ENCODE data around the gene SHC3.

The SHC3 gene

DNA sequence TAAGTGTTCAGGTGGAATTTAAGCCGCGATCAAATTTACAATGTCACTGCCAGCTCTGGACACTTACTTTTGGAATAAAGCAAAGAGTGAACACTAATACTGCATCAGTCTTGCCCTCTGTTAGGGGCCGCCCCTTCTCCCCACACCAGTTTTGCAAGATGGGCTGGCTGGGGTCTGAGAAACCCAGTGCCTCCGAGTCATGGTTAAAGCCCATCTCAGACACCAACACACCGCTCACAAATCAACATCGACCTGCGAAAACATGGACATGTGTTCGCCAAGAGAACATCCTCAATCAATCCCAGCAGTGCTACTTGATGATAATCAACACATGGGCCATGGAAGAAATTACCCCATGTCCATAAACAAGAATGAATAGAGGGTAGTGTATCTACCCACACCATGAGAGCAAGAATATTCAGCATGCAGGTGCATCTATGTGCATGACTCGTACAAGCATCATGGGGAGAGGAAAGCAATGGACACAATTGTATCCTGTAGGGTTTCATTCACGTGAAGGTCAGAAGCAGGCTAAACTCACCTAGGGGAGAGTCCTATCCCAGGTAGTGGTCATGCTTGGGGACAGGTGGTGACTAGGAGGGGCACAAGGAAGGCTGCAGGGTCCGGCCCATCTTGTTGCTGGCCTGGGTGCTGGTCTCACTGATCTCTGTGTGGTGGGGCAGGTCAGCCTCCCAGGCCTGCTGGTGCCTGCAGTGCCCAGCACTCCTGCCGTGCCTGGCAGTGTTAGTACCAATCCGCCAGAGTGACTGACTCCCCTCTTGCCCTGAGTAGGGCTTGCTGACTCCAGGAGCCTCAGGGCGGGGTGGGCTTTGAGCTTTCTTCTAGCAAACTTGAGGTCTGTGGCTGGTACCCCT, 182.3 kb downstream of the SHC3 start:
- TF ChIP-seq, protein P1, sequence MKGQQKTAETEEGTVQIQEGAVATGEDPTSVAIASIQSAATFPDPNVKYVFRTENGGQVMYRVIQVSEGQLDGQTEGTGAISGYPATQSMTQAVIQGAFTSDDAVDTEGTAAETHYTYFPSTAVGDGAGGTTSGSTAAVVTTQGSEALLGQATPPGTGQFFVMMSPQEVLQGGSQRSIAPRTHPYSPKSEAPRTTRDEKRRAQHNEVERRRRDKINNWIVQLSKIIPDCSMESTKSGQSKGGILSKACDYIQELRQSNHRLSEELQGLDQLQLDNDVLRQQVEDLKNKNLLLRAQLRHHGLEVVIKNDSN (IDR thresholded peaks at IDR 0.05) = no peak
- TF ChIP-seq, protein P2, sequence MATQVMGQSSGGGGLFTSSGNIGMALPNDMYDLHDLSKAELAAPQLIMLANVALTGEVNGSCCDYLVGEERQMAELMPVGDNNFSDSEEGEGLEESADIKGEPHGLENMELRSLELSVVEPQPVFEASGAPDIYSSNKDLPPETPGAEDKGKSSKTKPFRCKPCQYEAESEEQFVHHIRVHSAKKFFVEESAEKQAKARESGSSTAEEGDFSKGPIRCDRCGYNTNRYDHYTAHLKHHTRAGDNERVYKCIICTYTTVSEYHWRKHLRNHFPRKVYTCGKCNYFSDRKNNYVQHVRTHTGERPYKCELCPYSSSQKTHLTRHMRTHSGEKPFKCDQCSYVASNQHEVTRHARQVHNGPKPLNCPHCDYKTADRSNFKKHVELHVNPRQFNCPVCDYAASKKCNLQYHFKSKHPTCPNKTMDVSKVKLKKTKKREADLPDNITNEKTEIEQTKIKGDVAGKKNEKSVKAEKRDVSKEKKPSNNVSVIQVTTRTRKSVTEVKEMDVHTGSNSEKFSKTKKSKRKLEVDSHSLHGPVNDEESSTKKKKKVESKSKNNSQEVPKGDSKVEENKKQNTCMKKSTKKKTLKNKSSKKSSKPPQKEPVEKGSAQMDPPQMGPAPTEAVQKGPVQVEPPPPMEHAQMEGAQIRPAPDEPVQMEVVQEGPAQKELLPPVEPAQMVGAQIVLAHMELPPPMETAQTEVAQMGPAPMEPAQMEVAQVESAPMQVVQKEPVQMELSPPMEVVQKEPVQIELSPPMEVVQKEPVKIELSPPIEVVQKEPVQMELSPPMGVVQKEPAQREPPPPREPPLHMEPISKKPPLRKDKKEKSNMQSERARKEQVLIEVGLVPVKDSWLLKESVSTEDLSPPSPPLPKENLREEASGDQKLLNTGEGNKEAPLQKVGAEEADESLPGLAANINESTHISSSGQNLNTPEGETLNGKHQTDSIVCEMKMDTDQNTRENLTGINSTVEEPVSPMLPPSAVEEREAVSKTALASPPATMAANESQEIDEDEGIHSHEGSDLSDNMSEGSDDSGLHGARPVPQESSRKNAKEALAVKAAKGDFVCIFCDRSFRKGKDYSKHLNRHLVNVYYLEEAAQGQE (IDR thresholded peaks at IDR 0.05; ENCODE audit: low read depth) = no peak
- TF ChIP-seq YY1 (IDR thresholded peaks at IDR 0.05; ENCODE audit: low read depth) (no peak), CEBPB (IDR thresholded peaks at IDR 0.05) (no peak), TEAD4 (IDR thresholded peaks at IDR 0.05) (no peak), NFIC (IDR thresholded peaks at IDR 0.05) (no peak), EP300 (IDR thresholded peaks at IDR 0.05; ENCODE audit: borderline replicate concordance) (no peak), EGR1 (IDR thresholded peaks at IDR 0.05) (no peak), FOXM1 (IDR thresholded peaks at IDR 0.05; ENCODE audit: borderline replicate concordance, low read depth) (no peak), RAD21 (IDR thresholded peaks at IDR 0.05; ENCODE audit: low read depth) (no peak), TAF1 (IDR thresholded peaks at IDR 0.05; ENCODE audit: low read depth) (no peak), CREB1 (IDR thresholded peaks at IDR 0.05; ENCODE audit: low read depth) (no peak), TCF12 (IDR thresholded peaks at IDR 0.05; ENCODE audit: low read depth) (no peak), ZBTB7A (IDR thresholded peaks at IDR 0.05; ENCODE audit: low read depth) (no peak)
- TF ChIP-seq, protein P3, sequence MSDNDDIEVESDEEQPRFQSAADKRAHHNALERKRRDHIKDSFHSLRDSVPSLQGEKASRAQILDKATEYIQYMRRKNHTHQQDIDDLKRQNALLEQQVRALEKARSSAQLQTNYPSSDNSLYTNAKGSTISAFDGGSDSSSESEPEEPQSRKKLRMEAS (IDR thresholded peaks at IDR 0.05) = no peak

DNA sequence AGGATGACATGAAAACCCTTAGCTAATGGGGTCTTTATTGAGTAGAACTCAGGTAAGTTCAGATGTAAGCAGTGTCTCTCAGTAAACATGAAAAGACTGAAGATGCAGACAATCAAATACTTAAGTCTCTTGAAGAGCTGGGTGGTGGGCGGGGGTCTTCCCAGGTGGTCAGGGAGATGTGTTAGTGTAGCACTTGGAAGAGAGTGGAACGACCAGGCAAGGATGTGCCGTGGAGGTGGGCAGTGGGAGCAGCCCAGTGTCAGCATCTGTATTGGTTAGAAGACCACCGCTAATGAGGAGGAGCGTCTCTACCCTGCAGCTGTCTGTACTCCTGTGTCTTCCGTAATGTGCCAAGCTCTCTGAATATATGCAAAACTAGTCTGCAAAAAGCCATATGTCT, 183.0 kb downstream of the SHC3 start:
- TF ChIP-seq TCF12 (IDR thresholded peaks at IDR 0.05; ENCODE audit: low read depth) (no peak), TAF1 (IDR thresholded peaks at IDR 0.05; ENCODE audit: low read depth) (no peak), CREB1 (IDR thresholded peaks at IDR 0.05; ENCODE audit: low read depth) (no peak), NFIC (IDR thresholded peaks at IDR 0.05) (no peak), YY1 (IDR thresholded peaks at IDR 0.05; ENCODE audit: low read depth) (no peak), EP300 (IDR thresholded peaks at IDR 0.05; ENCODE audit: borderline replicate concordance) (no peak)
- TF ChIP-seq, protein P3 (IDR thresholded peaks at IDR 0.05) = no peak

DNA sequence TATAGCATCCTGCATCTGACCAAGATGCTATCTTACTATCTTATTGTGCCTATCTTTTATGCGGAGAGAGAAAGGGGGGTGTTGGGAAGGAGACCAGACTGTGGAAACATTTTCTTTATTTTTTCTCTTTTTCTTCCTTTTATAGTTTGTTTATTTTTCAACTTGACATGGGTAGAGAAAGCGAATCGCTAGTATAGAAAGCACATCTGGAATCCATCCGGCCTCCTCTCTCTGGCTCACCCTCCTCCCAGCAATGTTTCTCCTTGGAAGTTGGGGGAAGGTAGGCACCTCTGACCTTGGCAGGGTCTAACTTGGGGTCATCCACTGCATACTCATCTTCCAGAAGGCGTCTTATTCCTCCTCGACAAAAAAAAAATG, 183.4 kb downstream of the SHC3 start:
- TF ChIP-seq FOXM1 (IDR thresholded peaks at IDR 0.05; ENCODE audit: borderline replicate concordance, low read depth) (no peak), TEAD4 (IDR thresholded peaks at IDR 0.05) (no peak), EGR1 (IDR thresholded peaks at IDR 0.05) (no peak), TCF12 (IDR thresholded peaks at IDR 0.05; ENCODE audit: low read depth) (no peak), TAF1 (IDR thresholded peaks at IDR 0.05; ENCODE audit: low read depth) (no peak), CEBPB (IDR thresholded peaks at IDR 0.05) (no peak), NFIC (IDR thresholded peaks at IDR 0.05) (no peak), ZBTB7A (IDR thresholded peaks at IDR 0.05; ENCODE audit: low read depth) (no peak), CREB1 (IDR thresholded peaks at IDR 0.05; ENCODE audit: low read depth) (no peak), EP300 (IDR thresholded peaks at IDR 0.05; ENCODE audit: borderline replicate concordance) (no peak), RAD21 (IDR thresholded peaks at IDR 0.05; ENCODE audit: low read depth) (no peak)
- TF ChIP-seq, protein P2 (IDR thresholded peaks at IDR 0.05; ENCODE audit: low read depth) = no peak
- TF ChIP-seq, protein P3 (IDR thresholded peaks at IDR 0.05) = no peak
- TF ChIP-seq, protein P1 (IDR thresholded peaks at IDR 0.05) = no peak

DNA sequence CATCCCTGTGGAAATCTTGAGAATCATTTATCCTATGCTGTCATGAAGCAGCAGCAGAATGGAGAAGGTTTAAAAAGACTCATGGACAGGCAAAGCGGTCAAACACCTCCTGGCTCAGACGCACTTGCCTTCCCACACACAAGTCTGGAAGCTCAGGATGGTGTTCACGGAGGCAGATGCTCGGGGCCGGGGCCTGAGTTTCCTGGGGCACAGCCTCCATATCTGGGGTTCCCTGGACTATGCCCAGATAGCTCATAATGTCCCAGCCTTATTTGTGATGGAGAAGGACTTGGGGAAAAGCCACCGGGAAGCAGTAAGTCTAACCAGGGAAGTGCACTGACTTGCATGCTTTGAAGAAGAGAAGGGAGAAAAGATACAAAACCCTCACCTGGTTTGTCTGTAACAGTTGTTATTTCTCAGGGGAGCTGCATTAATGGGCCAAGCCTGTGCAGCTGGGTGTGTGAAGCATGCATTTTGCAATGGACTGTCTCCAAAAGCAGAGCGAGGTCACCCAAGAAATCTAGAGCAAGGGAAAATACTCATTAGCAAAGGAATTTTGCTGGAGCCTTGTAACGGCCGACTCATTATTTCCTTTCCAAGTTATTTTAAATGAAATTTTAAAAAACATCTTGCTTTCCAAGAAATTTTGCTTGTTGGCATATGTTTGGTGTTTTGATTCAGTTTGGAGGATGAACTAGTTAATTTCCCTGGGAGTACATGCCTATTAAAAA, 184.0 kb downstream of the SHC3 start:
- TF ChIP-seq EGR1 (IDR thresholded peaks at IDR 0.05) = no peak
- TF ChIP-seq RAD21 (IDR thresholded peaks at IDR 0.05; ENCODE audit: low read depth) = no peak
- TF ChIP-seq, protein P2 (IDR thresholded peaks at IDR 0.05; ENCODE audit: low read depth) = no peak
- TF ChIP-seq CEBPB (IDR thresholded peaks at IDR 0.05) = no peak
- no peak for TF ChIP-seq CREB1 (IDR thresholded peaks at IDR 0.05; ENCODE audit: low read depth)
- TF ChIP-seq, protein P3 (IDR thresholded peaks at IDR 0.05) = no peak
- no peak for TF ChIP-seq FOXM1 (IDR thresholded peaks at IDR 0.05; ENCODE audit: borderline replicate concordance, low read depth)
- TF ChIP-seq EP300 (IDR thresholded peaks at IDR 0.05; ENCODE audit: borderline replicate concordance) = no peak
- no peak for TF ChIP-seq TEAD4 (IDR thresholded peaks at IDR 0.05)
- TF ChIP-seq TAF1 (IDR thresholded peaks at IDR 0.05; ENCODE audit: low read depth) = no peak
- no peak for TF ChIP-seq YY1 (IDR thresholded peaks at IDR 0.05; ENCODE audit: low read depth)

Data from Ishikawa (cell line).